Liver (tissue), 9 donors: ENCODE results near the gene LAMC3. TPM values are rescaled to one million over a fixed set of nuclear protein-coding genes. Genes with fewer than 3 reads are reported as not detected.

ENCODE experiments used
- DNase-seq: peaks from one replicate; pipeline ENCODE4 v3.0.0-alpha.2; 2017; ENCODE audit warnings: low spot score
- H3K27ac ChIP-seq, 2 donors: one replicate each; pipeline ENCODE4 v1.7.0; 2013; ENCODE audit warnings: inconsistent platforms in 2 of 2, low read length in 2 of 2, control low read depth in 1 of 2, low read depth in 1 of 2, mild to moderate bottlenecking in 1 of 2
- H3K27me3 ChIP-seq, 4 donors: one replicate each; pipeline versions ENCODE4 v1.6.1 to v1.7.0; 2013; ENCODE audit warnings: low read length in 3 of 4, inconsistent platforms in 1 of 4, mild to moderate bottlenecking in 1 of 4, moderate library complexity in 1 of 4; ENCODE audit not compliant: control insufficient read depth in 4 of 4, insufficient read depth in 4 of 4
- H3K36me3 ChIP-seq, 4 donors: one replicate each; pipeline versions ENCODE4 v1.6.1 to v1.7.0; 2013; ENCODE audit warnings: low read length in 3 of 4, mild to moderate bottlenecking in 3 of 4, low read depth in 1 of 4, moderate library complexity in 1 of 4; ENCODE audit not compliant: control insufficient read depth in 4 of 4, insufficient read depth in 3 of 4
- H3K4me1 ChIP-seq, 4 donors: one replicate each; pipeline versions ENCODE4 v1.6.1 to v1.7.0; 2013; ENCODE audit warnings: low read length in 3 of 4, mild to moderate bottlenecking in 3 of 4, moderate library complexity in 1 of 4; ENCODE audit not compliant: control insufficient read depth in 4 of 4, insufficient read depth in 4 of 4
- H3K4me3 ChIP-seq, 3 donors: one replicate each; pipeline versions ENCODE4 v1.6.1 to v1.7.0; 2013; ENCODE audit warnings: low read length in 3 of 3, control low read depth in 1 of 3, low read depth in 1 of 3, mild to moderate bottlenecking in 1 of 3
- H3K9ac ChIP-seq, 2 donors: one replicate each; pipeline ENCODE4 v1.7.0; 2013; ENCODE audit warnings: low read length in 2 of 2, mild to moderate bottlenecking in 2 of 2, moderate library complexity in 2 of 2, control low read depth in 1 of 2, low read depth in 1 of 2
- H3K9me3 ChIP-seq, 4 donors: one replicate each; pipeline versions ENCODE4 v1.6.1 to v1.7.0; 2013; ENCODE audit warnings: low read length in 3 of 4; ENCODE audit not compliant: control insufficient read depth in 4 of 4
- ATF3 ChIP-seq: IDR thresholded peaks from 2 replicates; pipeline ENCODE4 v1.6.1; 2016; ENCODE audit warnings: antibody characterized with exemption
- CTCF ChIP-seq: fragments of 150-350 bp; IDR thresholded peaks from 2 replicates; pipeline ENCODE4 v1.5.1; 2017; ENCODE audit warnings: improper control_type of control experiment, low read depth, low read length; ENCODE audit not compliant: missing input control
- EGR1 ChIP-seq, 2 donors: IDR thresholded peaks; 2 replicates each; pipeline ENCODE4 v1.6.1; 2016 to 2018; ENCODE audit warnings: antibody characterized with exemption in 2 of 2, low read depth in 2 of 2
- FOXA1 ChIP-seq: IDR thresholded peaks from 2 replicates; pipeline ENCODE4 v1.6.1; 2016; ENCODE audit warnings: antibody characterized with exemption
- FOXA2 ChIP-seq: IDR thresholded peaks from 2 replicates; pipeline ENCODE4 v1.6.1; 2016; ENCODE audit warnings: antibody characterized with exemption
- HNF4G ChIP-seq: IDR thresholded peaks from 2 replicates; pipeline ENCODE4 v1.6.1; 2016; ENCODE audit warnings: antibody characterized with exemption
- JUND ChIP-seq, 2 donors: IDR thresholded peaks; 2 replicates each; pipeline ENCODE4 v1.6.1; 2016; ENCODE audit warnings: antibody characterized with exemption in 2 of 2
- MAX ChIP-seq: IDR thresholded peaks from 2 replicates; pipeline ENCODE4 v1.6.1; 2016; ENCODE audit warnings: antibody characterized with exemption
- NR2F2 ChIP-seq: IDR thresholded peaks from 2 replicates; pipeline ENCODE4 v1.6.1; 2016; ENCODE audit warnings: antibody characterized with exemption
- RAD21 ChIP-seq, 2 donors: IDR thresholded peaks; 2 replicates each; pipeline ENCODE4 v1.6.1; 2016; ENCODE audit warnings: antibody characterized with exemption in 2 of 2, mild to moderate bottlenecking in 2 of 2
- REST ChIP-seq: IDR thresholded peaks from 2 replicates; pipeline ENCODE4 v1.6.1; 2016; ENCODE audit warnings: antibody characterized with exemption, mild to moderate bottlenecking
- SP1 ChIP-seq: IDR thresholded peaks from 2 replicates; pipeline ENCODE4 v1.6.1; 2018; ENCODE audit warnings: antibody characterized with exemption, mild to moderate bottlenecking
- TAF1 ChIP-seq: conservative IDR thresholded peaks from 2 replicates; pipeline ENCODE4 v1.6.1; 2016; ENCODE audit warnings: antibody characterized with exemption, mild to moderate bottlenecking
- ZBTB33 ChIP-seq: IDR thresholded peaks from 2 replicates; pipeline ENCODE4 v1.6.1; 2016; ENCODE audit warnings: antibody characterized with exemption
- WGBS: extraction: QIAGEN DNeasy Blood & Tissue Kit; methylation state at CpG from one replicate; pipeline ENCODE4 v1.1.7; 2013; 5-methylcytosine and 5-hydroxymethylcytosine counted together
- polyA plus RNA-seq, 2 donors: library from polyadenylated mRNA; stranded (reverse) in 1 of 2; unstranded in 1 of 2; fragments of 200-250 nt in 1 of 2; fragments of >200 nt in 1 of 2; fragmentation: Nextera tagmentation in 1 of 2; extraction: Ambion mirVana in 1 of 2; gene quantifications; one replicate each; pipeline versions ENCODE4 v1.2.1 to v1.2.3, GENCODE V29; 2013 to 2015
- total RNA-seq, 2 donors: library from RNA; depleted of rRNA; stranded (reverse); fragments of >200 nt; gene quantifications; one replicate each; pipeline ENCODE4 v1.2.3, GENCODE V29; 2014
- donor health status: healthy.
- donor health status: healthy.
- donor health status: healthy.
- donor health status: healthy.
- donor health status: healthy.

LAMC3 gene
- total and polyA plus RNA-seq, 4 donors, result 1.4 to 5.9 (median 2.9) TPM

- H3K4me1 ChIP-seq, result peaks cover 4 to 10% (median 6%) of the 10 kb centered on the region in 4 donors
- H3K9me3 ChIP-seq, result no peaks in the 10 kb centered on the region
- no peak overlapping the region for H3K9ac ChIP-seq
- no peak overlapping the region for H3K27ac ChIP-seq
- H3K4me3 ChIP-seq, result no peak overlapping the region
- peaks cover 0 to 6% (median 3%) of the 10 kb centered on the region in 4 donors for H3K27me3 ChIP-seq
- DNase-seq, result no peak
- TF ChIP-seq HNF4G (no peak), SP1 (no peak), FOXA1 (no peak), MAX (no peak), ATF3 (no peak), TAF1 (no peak), REST (no peak), CTCF (no peak), JUND (IDR thresholded peaks at IDR 0.05) (no peak), EGR1 (IDR thresholded peaks at IDR 0.05; ENCODE audit: low read depth in 2 of 2) (no peak), NR2F2 (no peak)
- no peaks in the 10 kb centered on the region for H3K36me3 ChIP-seq
- 80% methylated on average over 24 of the region's 24 CpGs for WGBS
Measured at GRCh38 chr9:131092548-131093440, 83.8 kb downstream of the LAMC3 start.

GRCh38 chr9:131094015-131094414 lies 85.0 kb downstream of the LAMC3 start:
- no peak for DNase-seq
- no peak overlapping the region for H3K27ac ChIP-seq
- no peaks in the 10 kb centered on the region for H3K36me3 ChIP-seq
- no peak overlapping the region for H3K9ac ChIP-seq
- H3K4me1 ChIP-seq, result peaks cover 4 to 10% (median 6%) of the 10 kb centered on the region in 4 donors
- H3K4me3 ChIP-seq, result no peak overlapping the region
- peaks cover 0 to 6% (median 3%) of the 10 kb centered on the region in 4 donors for H3K27me3 ChIP-seq
- TF ChIP-seq RAD21 (IDR thresholded peaks at IDR 0.05), result no peak
- no peak for TF ChIP-seq ZBTB33
- no peak for TF ChIP-seq FOXA2
- no peak for TF ChIP-seq HNF4G
- TF ChIP-seq MAX, result no peak
- TF ChIP-seq TAF1, result no peak
- no peak for TF ChIP-seq CTCF
- TF ChIP-seq ATF3, result no peak
- TF ChIP-seq REST, result no peak
- no peaks in the 10 kb centered on the region for H3K9me3 ChIP-seq
- 74% methylated on average over 5 of the region's 5 CpGs for WGBS
